AG04449 (cell line): Measurements from ENCODE around the gene LVRN.

ENCODE experiments used
- CTCF ChIA-PET: fragments of 350-600 bp; formaldehyde crosslinking; extraction: SDS; loops from one replicate; lab custom pipeline; 2021; ENCODE audit warnings: antibody characterized with exemption; lab: Yijun Ruan, JAX
- POLR2A ChIA-PET: fragments of 400-600, 350-600 bp; formaldehyde crosslinking; extraction: SDS; loops from one replicate; lab custom pipeline; 2020; ENCODE audit warnings: antibody characterized with exemption, inconsistent platforms; lab: Yijun Ruan, JAX
- DNase-seq: peaks from one replicate; pipeline ENCODE4 v3.0.0-alpha.2; 2010; ENCODE audit warnings: low read depth, low spot score
- H3K4me3 ChIP-seq: 2 replicates; pipeline ENCODE4 v1.5.1; 2011; ENCODE audit warnings: low read depth, mild to moderate bottlenecking, control low read depth, low read length
- TF ChIP-seq, protein P1 (sequence below): IDR thresholded peaks from one replicate; pipeline ENCODE4 v1.5.1; 2011; ENCODE audit warnings: mild to moderate bottlenecking, moderate library complexity, low read length, control low read depth, inconsistent platforms; ENCODE audit not compliant: insufficient read depth; ENCODE audit errors: missing control alignments

The LVRN gene

GRCh38 chr5:116063950-116064349, 101.7 kb downstream of the LVRN start:
- no peak overlapping the region for H3K4me3 ChIP-seq
- ChIA-PET CTCF (interaction anchor here (1.0 kb wide), 1 partner anchor 15 kb away, joined by 3 read pairs; no protein-coding TSS in a partner anchor), POLR2A (no interaction called here)
- no peak for DNase-seq
- TF ChIP-seq, protein P1, sequence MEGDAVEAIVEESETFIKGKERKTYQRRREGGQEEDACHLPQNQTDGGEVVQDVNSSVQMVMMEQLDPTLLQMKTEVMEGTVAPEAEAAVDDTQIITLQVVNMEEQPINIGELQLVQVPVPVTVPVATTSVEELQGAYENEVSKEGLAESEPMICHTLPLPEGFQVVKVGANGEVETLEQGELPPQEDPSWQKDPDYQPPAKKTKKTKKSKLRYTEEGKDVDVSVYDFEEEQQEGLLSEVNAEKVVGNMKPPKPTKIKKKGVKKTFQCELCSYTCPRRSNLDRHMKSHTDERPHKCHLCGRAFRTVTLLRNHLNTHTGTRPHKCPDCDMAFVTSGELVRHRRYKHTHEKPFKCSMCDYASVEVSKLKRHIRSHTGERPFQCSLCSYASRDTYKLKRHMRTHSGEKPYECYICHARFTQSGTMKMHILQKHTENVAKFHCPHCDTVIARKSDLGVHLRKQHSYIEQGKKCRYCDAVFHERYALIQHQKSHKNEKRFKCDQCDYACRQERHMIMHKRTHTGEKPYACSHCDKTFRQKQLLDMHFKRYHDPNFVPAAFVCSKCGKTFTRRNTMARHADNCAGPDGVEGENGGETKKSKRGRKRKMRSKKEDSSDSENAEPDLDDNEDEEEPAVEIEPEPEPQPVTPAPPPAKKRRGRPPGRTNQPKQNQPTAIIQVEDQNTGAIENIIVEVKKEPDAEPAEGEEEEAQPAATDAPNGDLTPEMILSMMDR: no peak

DNA sequence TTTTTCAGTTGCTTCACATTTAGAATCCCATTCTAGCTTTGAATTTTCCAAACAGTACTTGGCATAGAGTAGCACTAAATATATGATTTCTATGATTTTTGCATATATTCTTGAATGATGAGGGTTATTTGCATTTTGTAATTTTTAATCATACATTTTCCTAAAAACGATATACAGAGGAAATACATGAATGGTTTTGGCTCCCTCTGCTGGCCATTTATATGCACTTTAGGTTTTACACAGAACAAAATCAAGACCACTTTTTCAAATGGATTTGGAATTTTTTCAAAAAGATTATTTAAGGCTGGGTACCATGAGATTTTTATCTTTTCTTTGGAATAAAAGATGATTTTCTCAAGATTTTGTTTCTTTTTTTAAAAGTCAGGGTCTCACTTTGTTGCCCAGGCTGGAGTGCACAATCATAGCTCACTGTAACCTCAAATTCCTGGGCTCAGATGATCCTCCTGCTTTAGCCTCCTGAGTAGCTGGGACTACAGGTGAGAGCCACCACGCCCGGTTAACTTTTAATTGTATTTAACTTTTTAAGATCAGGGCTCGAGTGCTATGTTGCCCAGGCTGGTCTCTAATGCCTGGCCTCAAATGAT, 105.9 kb downstream of the LVRN start:
- peak; percentile 19 for DNase-seq
- ChIA-PET CTCF (interaction anchor here (0.5 to 4.2 kb wide), 34 partner anchors 8 to 799 kb away, joined by 3 to 40 read pairs (median 4); partner anchors contain the start of gene LVRN), POLR2A (no interaction called here)
- H3K4me3 ChIP-seq: no peak overlapping the region
- TF ChIP-seq, protein P1: peak; percentile 53

GRCh38 chr5:116071211-116071610, 108.9 kb downstream of the LVRN start:
- TF ChIP-seq, protein P1: no peak
- CTCF ChIA-PET: no interaction called here
- POLR2A ChIA-PET: no interaction called here
- H3K4me3 ChIP-seq: no peak overlapping the region
- DNase-seq: no peak

DNA sequence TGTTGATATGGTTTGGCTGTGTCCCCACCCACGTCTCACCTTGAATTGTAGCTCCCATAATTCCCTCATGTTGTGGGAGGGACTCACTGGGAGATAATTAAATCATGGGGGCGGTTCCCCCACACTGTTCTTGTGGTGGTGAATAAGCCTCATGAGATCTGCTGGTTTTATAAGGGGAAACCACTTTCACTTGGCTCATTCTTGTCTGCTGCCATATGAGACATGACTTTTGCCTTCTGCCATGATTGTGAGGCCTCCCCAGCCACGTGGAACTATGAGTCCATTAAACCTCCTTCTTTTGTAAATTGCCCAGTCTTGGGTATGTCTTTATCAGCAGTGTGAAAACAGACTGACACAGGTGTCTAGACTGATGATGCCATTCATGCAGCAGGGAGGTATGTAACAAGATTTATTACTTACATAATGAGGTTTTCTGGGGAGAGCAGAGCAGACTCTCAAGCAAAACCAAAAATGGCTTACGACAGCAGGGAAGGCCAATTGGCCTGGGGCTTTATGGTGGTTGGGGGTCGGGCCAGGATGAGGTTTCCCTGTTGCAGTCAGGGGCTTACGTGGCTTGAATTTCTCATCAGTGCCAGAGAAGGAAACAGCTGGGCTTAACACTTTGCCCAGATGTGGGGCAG, 113.0 kb downstream of the LVRN start:
- CTCF ChIA-PET: interaction anchor here (1.2 to 1.6 kb wide), 2 partner anchors 187 to 440 kb away, joined by 3 to 6 read pairs; no protein-coding TSS in a partner anchor
- H3K4me3 ChIP-seq: no peak overlapping the region

GRCh38 chr5:116076496-116076895, 114.2 kb downstream of the LVRN start:
- no peak for DNase-seq
- H3K4me3 ChIP-seq: no peak overlapping the region
- TF ChIP-seq, protein P1: no peak
- CTCF ChIA-PET: interaction anchor here (1.3 to 1.6 kb wide), 2 partner anchors 9 to 442 kb away, joined by 6 to 8 read pairs; no protein-coding TSS in a partner anchor
- POLR2A ChIA-PET: interaction anchor here (1.0 kb wide), 1 partner anchor 8 kb away, joined by 4 read pairs; the partner anchor contains the start of gene COMMD10

More for the DNA sequence above, 113.0 kb downstream of the LVRN start:
- TF ChIP-seq, protein P1: no peak
- DNase-seq: no peak
- POLR2A ChIA-PET: no interaction called here
